Effector memory CD4-positive, alpha-beta T cell (primary cell): ENCODE results near the gene GPATCH3.
"Not testable (repeated sequence)": the region's sequence is repeated elsewhere in the genome, so short reads cannot be mapped to it uniquely, and the experiment has no call there.

Source experiments
- DNase-seq, 3 donors: peaks; one replicate each; pipeline ENCODE4 v3.0.0-alpha.2; 2020
- H3K27ac ChIP-seq: 2 replicates; pipeline ENCODE4 v1.7.0; 2013; ENCODE audit warnings: mild to moderate bottlenecking, low read length, moderate library complexity; ENCODE audit not compliant: insufficient read depth, poor library complexity, severe bottlenecking
- H3K27me3 ChIP-seq: replicated peaks from 2 replicates; pipeline ENCODE4 v1.7.0; 2013; ENCODE audit warnings: mild to moderate bottlenecking, low read length; ENCODE audit not compliant: insufficient read depth, control insufficient read depth, poor library complexity, severe bottlenecking
- H3K36me3 ChIP-seq: 2 replicates; pipeline ENCODE4 v1.7.0; 2013; ENCODE audit warnings: mild to moderate bottlenecking, low read length, moderate library complexity; ENCODE audit not compliant: control insufficient read depth, insufficient read depth
- H3K4me1 ChIP-seq: 2 replicates; pipeline ENCODE4 v1.7.0; 2013; ENCODE audit warnings: low read length, mild to moderate bottlenecking; ENCODE audit not compliant: control insufficient read depth, insufficient read depth, poor library complexity, severe bottlenecking
- H3K4me3 ChIP-seq: 2 replicates; pipeline ENCODE4 v1.7.0; 2013; ENCODE audit warnings: low read length, low read depth, mild to moderate bottlenecking; ENCODE audit not compliant: insufficient read depth, poor library complexity, severe bottlenecking
- H3K9me3 ChIP-seq: 2 replicates; pipeline ENCODE4 v1.7.0; 2013; ENCODE audit warnings: mild to moderate bottlenecking, low read length, moderate library complexity; ENCODE audit not compliant: control insufficient read depth

Gene GPATCH3

GRCh38 chr1:26873097-26873496, 27.2 kb downstream of the GPATCH3 start:
- DNase-seq, H3K27me3 ChIP-seq, H3K9me3 ChIP-seq, H3K4me3 ChIP-seq, H3K4me1 ChIP-seq, H3K27ac ChIP-seq: not testable (repeated sequence)
- H3K36me3 ChIP-seq = peaks cover 12% of the 10 kb centered on the region

DNA sequence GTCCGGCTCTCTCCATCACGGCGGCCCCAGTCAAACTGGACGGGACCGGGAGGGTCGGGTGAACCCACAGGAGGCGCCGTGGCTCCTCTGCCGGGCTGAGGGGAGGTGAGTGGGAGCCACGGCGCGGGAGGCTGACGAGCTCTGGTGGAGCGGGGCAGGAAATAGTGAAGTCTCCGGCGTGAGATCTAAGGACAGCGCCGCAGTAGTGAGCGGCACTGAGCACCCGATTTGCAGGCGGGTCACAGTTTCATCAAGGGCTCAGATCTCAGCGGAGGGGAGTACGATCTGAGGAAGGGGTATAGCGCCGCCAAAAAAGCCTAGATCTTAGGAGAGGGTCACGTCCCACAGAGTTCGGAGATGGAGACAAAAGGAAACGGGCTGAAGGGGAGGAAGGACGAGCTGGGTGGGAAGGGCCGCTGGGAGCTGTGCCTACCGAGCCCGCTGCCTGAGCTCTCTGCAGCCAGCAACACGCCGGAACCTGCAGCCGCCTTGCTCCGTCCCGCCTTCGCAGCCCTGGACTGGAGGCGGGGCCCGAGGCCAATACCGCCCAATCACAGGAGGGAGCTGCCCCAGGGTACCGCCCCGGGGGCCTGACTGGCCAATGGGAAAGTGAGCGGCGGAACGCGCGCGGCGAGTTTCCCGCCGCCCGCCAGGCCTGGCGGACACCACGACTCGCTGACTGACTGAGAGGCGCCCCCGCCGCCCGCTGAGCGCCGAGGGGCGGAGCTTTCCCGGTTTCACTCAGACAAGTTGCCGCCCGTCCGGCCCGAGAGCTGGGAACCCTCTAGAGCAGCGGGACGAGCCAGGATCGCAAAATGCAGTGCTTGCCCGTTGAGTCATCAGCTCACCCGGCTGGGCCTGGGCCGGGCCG, 35.4 kb downstream of the GPATCH3 start:
- peaks cover 8% of the 10 kb centered on the region for H3K4me1 ChIP-seq

DNA sequence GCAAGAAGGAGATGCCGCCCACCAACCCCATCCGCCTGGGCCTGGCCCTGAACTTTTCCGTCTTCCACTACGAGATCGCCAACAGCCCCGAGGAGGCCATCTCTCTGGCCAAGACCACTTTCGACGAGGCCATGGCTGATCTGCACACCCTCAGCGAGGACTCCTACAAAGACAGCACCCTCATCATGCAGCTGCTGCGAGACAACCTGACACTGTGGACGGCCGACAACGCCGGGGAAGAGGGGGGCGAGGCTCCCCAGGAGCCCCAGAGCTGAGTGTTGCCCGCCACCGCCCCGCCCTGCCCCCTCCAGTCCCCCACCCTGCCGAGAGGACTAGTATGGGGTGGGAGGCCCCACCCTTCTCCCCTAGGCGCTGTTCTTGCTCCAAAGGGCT, 36.6 kb downstream of the GPATCH3 start:
- no peaks in the 10 kb centered on the region for H3K36me3 ChIP-seq
- H3K4me1 ChIP-seq = peaks cover 8% of the 10 kb centered on the region
- DNase-seq = no peak
- H3K27me3 ChIP-seq = no peaks in the 10 kb centered on the region
- H3K9me3 ChIP-seq = no peaks in the 10 kb centered on the region
- peak overlapping the region; percentile 82 for H3K4me3 ChIP-seq
- no peak overlapping the region for H3K27ac ChIP-seq

More for the DNA sequence above, 35.4 kb downstream of the GPATCH3 start:
- Histone ChIP-seq H3K27ac (peak overlapping the region; percentile 70), H3K9me3 (no peaks in the 10 kb centered on the region), H3K4me3 (peak overlapping the region; percentile 82), H3K27me3 (no peaks in the 10 kb centered on the region), H3K36me3 (no peaks in the 10 kb centered on the region)
- peak; percentile 89 to 93 (median 92) for DNase-seq

DNA sequence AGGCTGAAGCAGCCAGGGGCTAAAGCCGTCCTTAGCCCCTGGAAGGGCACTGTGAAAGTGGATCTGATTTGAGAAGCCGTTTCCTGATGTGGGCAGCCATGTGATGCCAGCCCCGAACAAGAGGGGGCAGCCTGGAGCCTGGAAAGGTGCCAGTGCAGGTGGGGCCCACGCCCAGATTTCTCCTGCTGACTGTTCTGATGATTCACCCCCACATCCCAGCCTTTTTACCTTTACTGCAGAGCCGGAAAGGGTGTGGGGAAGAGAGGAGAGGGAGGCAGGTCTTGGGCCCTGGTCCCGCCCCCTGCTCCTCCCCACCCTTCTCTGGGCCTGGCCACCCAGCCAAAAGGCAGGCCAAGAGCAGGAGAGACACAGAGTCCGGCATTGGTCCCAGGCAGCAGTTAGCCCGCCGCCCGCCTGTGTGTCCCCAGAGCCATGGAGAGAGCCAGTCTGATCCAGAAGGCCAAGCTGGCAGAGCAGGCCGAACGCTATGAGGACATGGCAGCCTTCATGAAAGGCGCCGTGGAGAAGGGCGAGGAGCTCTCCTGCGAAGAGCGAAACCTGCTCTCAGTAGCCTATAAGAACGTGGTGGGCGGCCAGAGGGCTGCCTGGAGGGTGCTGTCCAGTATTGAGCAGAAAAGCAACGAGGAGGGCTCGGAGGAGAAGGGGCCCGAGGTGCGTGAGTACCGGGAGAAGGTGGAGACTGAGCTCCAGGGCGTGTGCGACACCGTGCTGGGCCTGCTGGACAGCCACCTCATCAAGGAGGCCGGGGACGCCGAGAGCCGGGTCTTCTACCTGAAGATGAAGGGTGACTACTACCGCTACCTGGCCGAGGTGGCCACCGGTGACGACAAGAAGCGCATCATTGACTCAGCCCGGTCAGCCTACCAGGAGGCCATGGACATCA, 37.2 kb downstream of the GPATCH3 start, which contains the start of gene SFN:
Gene SFN (plus strand): TSS at position 369 of the 904 bp plus-strand sequence. CDS start 64 bp downstream, at position 433.
- H3K36me3 ChIP-seq = no peaks in the 10 kb centered on the region
- peak; percentile 30 to 35 (median 30) for DNase-seq
- H3K4me1 ChIP-seq = peaks cover 8% of the 10 kb centered on the region
- peak within 1 kb of the TSS; percentile 82 for H3K4me3 ChIP-seq
- H3K27ac ChIP-seq = peak within 1 kb of the TSS; percentile 70
- H3K9me3 ChIP-seq = no peaks in the 10 kb centered on the region
- H3K27me3 ChIP-seq = no peaks in the 10 kb centered on the region

GRCh38 chr1:26861889-26862378, 38.3 kb downstream of the GPATCH3 start:
- Histone ChIP-seq H3K27ac (no peak overlapping the region), H3K9me3 (no peaks in the 10 kb centered on the region), H3K4me3 (no peak overlapping the region), H3K4me1 (peaks cover 8% of the 10 kb centered on the region), H3K36me3 (peaks cover 9% of the 10 kb centered on the region), H3K27me3 (no peaks in the 10 kb centered on the region)
- DNase-seq = no peak

- H3K36me3 ChIP-seq = peaks cover 15% of the 10 kb centered on the region
- no peak overlapping the region for H3K4me3 ChIP-seq
- H3K4me1 ChIP-seq = peaks cover 8% of the 10 kb centered on the region
- no peaks in the 10 kb centered on the region for H3K27me3 ChIP-seq
- no peaks in the 10 kb centered on the region for H3K9me3 ChIP-seq
- no peak for DNase-seq
- no peak overlapping the region for H3K27ac ChIP-seq
These were observed 39.0 kb downstream of the GPATCH3 start for GRCh38 chr1:26861286-26861701.

- no peak overlapping the region for H3K27ac ChIP-seq
- H3K4me1 ChIP-seq = peaks cover 6% of the 10 kb centered on the region
- peaks cover 37% of the 10 kb centered on the region for H3K36me3 ChIP-seq
- H3K9me3 ChIP-seq = no peaks in the 10 kb centered on the region
- no peaks in the 10 kb centered on the region for H3K27me3 ChIP-seq
- no peak for DNase-seq
- H3K4me3 ChIP-seq = no peak overlapping the region
These were observed 41.2 kb downstream of the GPATCH3 start for GRCh38 chr1:26858891-26859640.

DNA sequence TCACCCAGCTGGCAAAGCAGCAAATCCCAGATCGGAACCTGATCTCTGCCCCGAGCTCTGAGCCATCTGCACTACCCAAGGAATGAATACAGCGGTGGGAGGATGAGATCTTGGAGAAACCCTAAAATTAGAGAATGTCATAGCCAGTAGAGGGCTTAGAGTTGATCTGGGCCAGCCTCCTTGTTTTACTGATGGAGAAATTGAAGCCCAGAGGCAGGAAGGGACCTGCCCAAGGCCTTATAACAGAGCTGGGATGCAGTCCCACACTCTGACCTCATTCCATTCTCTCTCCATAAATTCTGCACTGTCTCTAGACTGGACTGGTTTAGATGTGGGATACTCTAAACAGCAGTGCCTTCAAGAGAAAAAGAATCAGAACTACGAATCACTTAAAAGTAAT, 42.1 kb downstream of the GPATCH3 start:
- Histone ChIP-seq H3K4me1 (no peaks in the 10 kb centered on the region), H3K36me3 (peaks cover 46% of the 10 kb centered on the region), H3K9me3 (no peaks in the 10 kb centered on the region), H3K27me3 (no peaks in the 10 kb centered on the region), H3K27ac (no peak overlapping the region), H3K4me3 (no peak overlapping the region)
- no peak for DNase-seq

DNA sequence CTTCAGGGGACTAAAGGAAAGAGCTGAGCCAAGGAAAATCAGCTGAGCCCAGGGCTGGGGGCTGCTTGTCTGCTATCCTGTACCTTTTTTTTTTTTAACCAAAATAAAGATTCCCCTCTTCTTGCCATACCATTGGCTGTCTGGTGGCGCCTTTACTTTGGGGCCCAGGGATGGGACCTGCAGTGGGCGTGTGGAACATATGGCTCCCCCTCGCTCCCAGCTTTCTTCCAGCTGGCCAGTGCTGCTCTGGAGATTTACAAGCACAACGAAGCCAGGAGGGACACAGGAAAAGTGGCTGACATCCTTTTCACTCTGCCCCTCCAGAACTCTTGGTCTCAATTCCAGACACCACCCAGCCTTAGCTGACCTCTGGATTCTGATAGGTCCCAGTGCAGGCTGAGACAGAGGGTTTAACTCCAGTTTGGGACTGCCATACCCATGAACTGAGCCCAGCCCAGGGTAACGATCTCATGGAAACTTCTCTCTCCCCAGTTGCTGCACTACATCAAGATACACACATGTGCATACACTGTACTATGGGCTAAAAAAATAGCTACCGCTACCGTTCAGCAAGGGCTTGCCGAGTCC, 42.7 kb downstream of the GPATCH3 start:
- H3K27me3 ChIP-seq = no peaks in the 10 kb centered on the region
- H3K9me3 ChIP-seq = no peaks in the 10 kb centered on the region
- H3K27ac ChIP-seq = no peak overlapping the region
- no peaks in the 10 kb centered on the region for H3K4me1 ChIP-seq
- H3K4me3 ChIP-seq = no peak overlapping the region
- DNase-seq = no peak
- peaks cover 52% of the 10 kb centered on the region for H3K36me3 ChIP-seq
